K562 (cell line): ENCODE measurements around the gene ZNF586. TPM values are rescaled to one million over a fixed set of nuclear protein-coding genes. Genes with fewer than 3 reads are reported as not detected.

ENCODE experiments used
- ATF4 ChIP-seq: fragments of 450-650 bp; formaldehyde crosslinking; IDR thresholded peaks from 2 replicates; pipeline ENCODE4 v1.4.0; 2022; ENCODE audit warnings: mild to moderate bottlenecking, moderate library complexity
- C11orf30 ChIP-seq: fragments of 450-650 bp; IDR thresholded peaks from 2 replicates; pipeline ENCODE4 v1.6.1; 2016; ENCODE audit warnings: low read depth, mild to moderate bottlenecking
- FOXP1 ChIP-seq: sonication (generic); formaldehyde crosslinking; IDR thresholded peaks from 2 replicates; pipeline ENCODE4 v1.8.0; 2022; ENCODE audit warnings: mild to moderate bottlenecking, missing genetic modification reagents
- RBBP5 ChIP-seq: fragments of 200-600 bp; sonication (generic); IDR thresholded peaks from 2 replicates; pipeline ENCODE4 v1.6.1; 2012; ENCODE audit warnings: borderline replicate concordance, mild to moderate bottlenecking, low read length, control low read depth, inconsistent platforms; ENCODE audit not compliant: insufficient read depth, poor library complexity, severe bottlenecking
- RBM17 ChIP-seq: fragments of 200-400 bp; formaldehyde crosslinking; IDR thresholded peaks from 2 replicates; pipeline ENCODE4 v1.6.1; 2017; ENCODE audit warnings: low read depth, mild to moderate bottlenecking, low read length, borderline replicate concordance
- RBM25 ChIP-seq: fragments of 200-400 bp; formaldehyde crosslinking; IDR thresholded peaks from 2 replicates; pipeline ENCODE4 v1.6.1; 2018; ENCODE audit warnings: low read length, low read depth, moderate library complexity; ENCODE audit not compliant: severe bottlenecking
- SMARCA4 ChIP-seq: fragments of 450-650 bp; IDR thresholded peaks from 2 replicates; pipeline ENCODE4 v1.6.1; 2016
- STAT5B ChIP-seq: fragments of 250-450 bp; sonication (Bioruptor Pico); IDR thresholded peaks from 2 replicates; pipeline ENCODE4 v1.8.0; 2021; ENCODE audit warnings: mild to moderate bottlenecking, inconsistent platforms
- STAT6 ChIP-seq: sonication (generic); formaldehyde crosslinking; IDR thresholded peaks from 2 replicates; pipeline ENCODE4 v1.8.1; 2023; ENCODE audit warnings: mild to moderate bottlenecking, missing genetic modification reagents
- TAF1 ChIP-seq: IDR thresholded peaks from 2 replicates; pipeline ENCODE4 v1.6.1; 2011; ENCODE audit warnings: mild to moderate bottlenecking, low read length, moderate library complexity; ENCODE audit not compliant: insufficient read depth, control insufficient read depth, severe bottlenecking; ENCODE audit errors: extremely low read depth
- ZEB2 ChIP-seq: fragments of 450-650 bp; IDR thresholded peaks from 2 replicates; pipeline ENCODE4 v1.6.1; 2016
- ZNF277 ChIP-seq: fragments of 250-450 bp; sonication (Bioruptor Pico); IDR thresholded peaks from 2 replicates; pipeline ENCODE4 v1.8.0; 2022; ENCODE audit warnings: inconsistent platforms, mild to moderate bottlenecking, moderate library complexity, borderline replicate concordance
- polyA plus RNA-seq, 8 experiments: library from polyadenylated mRNA; depleted of rRNA in 4 of 8; stranded (reverse) in 5 of 8; unstranded in 3 of 8; fragments of >200 nt; fragmentation: Nextera tagmentation in 2 of 8; fragmentation: Illumina TruSeq in 1 of 8; extraction: Ambion mirVana in 2 of 8; extraction: Trizol in 1 of 8; gene quantifications; 2 replicates each; pipeline versions ENCODE4 v1.2.1 to v1.2.3, GENCODE V29; 2011 to 2014; ENCODE audit warnings: inconsistent platforms in 1 of 8, missing spikeins in 1 of 8
- total RNA-seq, 7 experiments: library from RNA; depleted of rRNA in 6 of 7; stranded (reverse); fragments of >200 nt in 6 of 7; fragmentation: Illumina TruSeq in 2 of 7; extraction: Trizol in 2 of 7; gene quantifications; 2 replicates each; pipeline versions ENCODE4 v1.2.1 to v1.2.3, GENCODE V29; 2011 to 2021; ENCODE audit warnings: low replicate concordance in 1 of 7
- TF ChIP-seq, protein P1 (sequence below): fragments of 150-350 bp; IDR thresholded peaks from 2 replicates; pipeline ENCODE4 v1.6.1; 2014; ENCODE audit warnings: low read depth, mild to moderate bottlenecking, low read length, borderline replicate concordance
- TF ChIP-seq, protein P2 (sequence below): sonication (generic); formaldehyde crosslinking; IDR thresholded peaks from 2 replicates; pipeline ENCODE4 v1.8.0; 2023; ENCODE audit warnings: mild to moderate bottlenecking, missing genetic modification reagents
- TF ChIP-seq, protein P3 (sequence below): fragments of 250-450 bp; sonication (Bioruptor Pico); IDR thresholded peaks from 2 replicates; pipeline ENCODE4 v1.5.0; 2020; ENCODE audit warnings: mild to moderate bottlenecking, borderline replicate concordance

Gene ZNF586
- total and polyA plus RNA-seq, 9 of the 15 experiments (the other 6 are each of a cell fraction or from before 2014, with no cell fraction given): 2.5 to 12.6 (median 8.4) TPM

DNA sequence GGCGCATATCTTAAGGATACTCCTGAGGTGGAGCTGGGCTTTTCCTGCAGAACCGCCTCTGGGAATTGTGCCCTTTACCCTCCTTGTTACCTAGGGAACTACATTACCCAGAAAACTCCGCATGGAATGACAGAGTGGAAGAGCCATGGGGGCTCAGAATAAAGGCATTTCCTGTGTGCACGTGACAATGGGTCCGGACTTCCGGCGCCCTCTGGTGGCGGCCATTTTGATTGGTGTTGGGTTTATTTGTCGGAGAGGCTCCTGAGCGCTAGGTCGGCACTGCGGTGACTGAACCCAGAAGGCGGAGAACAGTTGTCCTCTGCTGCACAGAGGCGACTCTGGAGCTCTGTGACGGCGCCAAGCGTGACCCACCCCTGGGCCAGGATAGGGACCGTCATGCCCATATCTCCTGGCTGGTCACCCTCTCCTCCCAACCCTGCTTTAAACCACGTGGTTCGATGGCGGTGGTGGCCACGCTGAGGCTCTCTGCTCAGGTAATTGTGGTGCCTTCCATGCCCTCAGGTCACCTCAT is 60.7 kb downstream of the ZNF586 start, which contains the start of gene ZNF587B (continued):
- TF ChIP-seq RBM25: no peak
- TF ChIP-seq STAT5B (CRISPR knock-in tag): no peak
- TF ChIP-seq SMARCA4: no peak
- no peak for TF ChIP-seq RBBP5
- TF ChIP-seq, protein P1, sequence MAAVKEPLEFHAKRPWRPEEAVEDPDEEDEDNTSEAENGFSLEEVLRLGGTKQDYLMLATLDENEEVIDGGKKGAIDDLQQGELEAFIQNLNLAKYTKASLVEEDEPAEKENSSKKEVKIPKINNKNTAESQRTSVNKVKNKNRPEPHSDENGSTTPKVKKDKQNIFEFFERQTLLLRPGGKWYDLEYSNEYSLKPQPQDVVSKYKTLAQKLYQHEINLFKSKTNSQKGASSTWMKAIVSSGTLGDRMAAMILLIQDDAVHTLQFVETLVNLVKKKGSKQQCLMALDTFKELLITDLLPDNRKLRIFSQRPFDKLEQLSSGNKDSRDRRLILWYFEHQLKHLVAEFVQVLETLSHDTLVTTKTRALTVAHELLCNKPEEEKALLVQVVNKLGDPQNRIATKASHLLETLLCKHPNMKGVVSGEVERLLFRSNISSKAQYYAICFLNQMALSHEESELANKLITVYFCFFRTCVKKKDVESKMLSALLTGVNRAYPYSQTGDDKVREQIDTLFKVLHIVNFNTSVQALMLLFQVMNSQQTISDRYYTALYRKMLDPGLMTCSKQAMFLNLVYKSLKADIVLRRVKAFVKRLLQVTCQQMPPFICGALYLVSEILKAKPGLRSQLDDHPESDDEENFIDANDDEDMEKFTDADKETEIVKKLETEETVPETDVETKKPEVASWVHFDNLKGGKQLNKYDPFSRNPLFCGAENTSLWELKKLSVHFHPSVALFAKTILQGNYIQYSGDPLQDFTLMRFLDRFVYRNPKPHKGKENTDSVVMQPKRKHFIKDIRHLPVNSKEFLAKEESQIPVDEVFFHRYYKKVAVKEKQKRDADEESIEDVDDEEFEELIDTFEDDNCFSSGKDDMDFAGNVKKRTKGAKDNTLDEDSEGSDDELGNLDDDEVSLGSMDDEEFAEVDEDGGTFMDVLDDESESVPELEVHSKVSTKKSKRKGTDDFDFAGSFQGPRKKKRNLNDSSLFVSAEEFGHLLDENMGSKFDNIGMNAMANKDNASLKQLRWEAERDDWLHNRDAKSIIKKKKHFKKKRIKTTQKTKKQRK: no peak
- TF ChIP-seq, protein P2, sequence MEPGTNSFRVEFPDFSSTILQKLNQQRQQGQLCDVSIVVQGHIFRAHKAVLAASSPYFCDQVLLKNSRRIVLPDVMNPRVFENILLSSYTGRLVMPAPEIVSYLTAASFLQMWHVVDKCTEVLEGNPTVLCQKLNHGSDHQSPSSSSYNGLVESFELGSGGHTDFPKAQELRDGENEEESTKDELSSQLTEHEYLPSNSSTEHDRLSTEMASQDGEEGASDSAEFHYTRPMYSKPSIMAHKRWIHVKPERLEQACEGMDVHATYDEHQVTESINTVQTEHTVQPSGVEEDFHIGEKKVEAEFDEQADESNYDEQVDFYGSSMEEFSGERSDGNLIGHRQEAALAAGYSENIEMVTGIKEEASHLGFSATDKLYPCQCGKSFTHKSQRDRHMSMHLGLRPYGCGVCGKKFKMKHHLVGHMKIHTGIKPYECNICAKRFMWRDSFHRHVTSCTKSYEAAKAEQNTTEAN (CRISPR knock-in tag): no peak
- TF ChIP-seq, protein P3, sequence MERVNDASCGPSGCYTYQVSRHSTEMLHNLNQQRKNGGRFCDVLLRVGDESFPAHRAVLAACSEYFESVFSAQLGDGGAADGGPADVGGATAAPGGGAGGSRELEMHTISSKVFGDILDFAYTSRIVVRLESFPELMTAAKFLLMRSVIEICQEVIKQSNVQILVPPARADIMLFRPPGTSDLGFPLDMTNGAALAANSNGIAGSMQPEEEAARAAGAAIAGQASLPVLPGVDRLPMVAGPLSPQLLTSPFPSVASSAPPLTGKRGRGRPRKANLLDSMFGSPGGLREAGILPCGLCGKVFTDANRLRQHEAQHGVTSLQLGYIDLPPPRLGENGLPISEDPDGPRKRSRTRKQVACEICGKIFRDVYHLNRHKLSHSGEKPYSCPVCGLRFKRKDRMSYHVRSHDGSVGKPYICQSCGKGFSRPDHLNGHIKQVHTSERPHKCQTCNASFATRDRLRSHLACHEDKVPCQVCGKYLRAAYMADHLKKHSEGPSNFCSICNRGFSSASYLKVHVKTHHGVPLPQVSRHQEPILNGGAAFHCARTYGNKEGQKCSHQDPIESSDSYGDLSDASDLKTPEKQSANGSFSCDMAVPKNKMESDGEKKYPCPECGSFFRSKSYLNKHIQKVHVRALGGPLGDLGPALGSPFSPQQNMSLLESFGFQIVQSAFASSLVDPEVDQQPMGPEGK (CRISPR knock-in tag): no peak
- TF ChIP-seq ZEB2: no peak
- no peak for TF ChIP-seq FOXP1 (CRISPR knock-in tag)
- no peak for TF ChIP-seq C11orf30
- no peak for TF ChIP-seq ATF4 (CRISPR knock-in tag)
- no peak for TF ChIP-seq TAF1
- no peak for TF ChIP-seq RBM17
- TF ChIP-seq STAT6 (CRISPR knock-in tag): no peak
- TF ChIP-seq ZNF277 (CRISPR knock-in tag): no peak
